ENCODE data around the gene FAM25A. TPM values are rescaled to one million over a fixed set of nuclear protein-coding genes. Genes with fewer than 3 reads are reported as not detected.
"Not testable (repeated sequence)": the region's sequence is repeated elsewhere in the genome, so short reads cannot be mapped to it uniquely, and the experiment has no call there.

FAM25A gene
- polyA plus RNA-seq, 2 donors = 503 to 2,365 TPM

DNA sequence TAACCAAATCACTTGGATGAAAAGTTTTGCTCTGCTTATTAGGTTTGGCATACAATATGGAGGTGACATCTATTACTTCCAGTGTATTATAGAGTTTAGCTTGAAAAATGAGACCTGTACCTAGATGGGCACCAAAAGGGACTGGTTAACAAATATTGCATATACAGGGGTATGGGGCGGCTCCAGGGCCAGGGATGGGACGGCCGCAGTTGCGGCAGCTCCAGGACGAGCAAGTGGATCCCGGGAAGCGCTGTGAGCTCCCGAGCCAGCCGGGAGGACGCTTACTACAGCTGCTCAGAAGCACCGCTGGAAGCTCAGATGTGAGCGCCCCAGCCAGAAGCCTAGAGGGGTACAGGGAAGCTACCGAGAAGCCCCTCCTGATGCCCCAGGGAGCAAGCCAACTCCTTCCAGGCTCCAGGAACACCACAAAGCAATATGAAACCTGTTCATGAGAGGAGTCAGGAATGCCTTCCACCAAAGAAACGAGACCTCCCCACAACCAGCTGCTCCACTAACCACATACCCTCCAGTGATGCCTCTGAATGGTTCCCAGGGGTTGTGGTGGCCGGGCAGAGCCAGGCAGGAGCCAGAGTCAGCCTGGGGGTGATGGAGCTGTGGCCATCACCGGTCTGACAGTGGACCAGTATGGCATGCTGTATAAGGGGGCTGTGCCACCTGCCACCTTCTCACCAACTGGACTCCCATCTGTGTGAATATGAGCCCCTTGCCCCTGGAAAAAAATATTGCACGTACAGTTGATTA lies 6.8 kb downstream of the FAM25A start:
- H3K27ac ChIP-seq (ENCODE audit: low read depth in 2 of 2, low read length in 1 of 2); H3K4me1 ChIP-seq (ENCODE audit: control insufficient read depth in 2 of 2, insufficient read depth in 2 of 2, low read length in 1 of 2); H3K9me3 ChIP-seq (ENCODE audit: control insufficient read depth in 2 of 2, insufficient read depth in 1 of 2, low read depth in 1 of 2, low read length in 1 of 2); H3K36me3 ChIP-seq (ENCODE audit: control insufficient read depth in 2 of 2, insufficient read depth in 2 of 2, low read length in 1 of 2); H3K4me3 ChIP-seq (ENCODE audit: low read depth in 1 of 2, low read length in 2 of 2); H3K27me3 ChIP-seq (ENCODE audit: control insufficient read depth in 1 of 2, insufficient read depth in 2 of 2, low read length in 2 of 2): not testable (repeated sequence)
- WGBS, 2 donors = 92 to 94% methylated on average over 16 to 17 of the region's 17 CpGs

GRCh38 chr10:87030419-87030818 lies 10.3 kb downstream of the FAM25A start:
- not testable (repeated sequence) for H3K9me3 ChIP-seq (ENCODE audit: control insufficient read depth in 2 of 2, insufficient read depth in 1 of 2, low read depth in 1 of 2, low read length in 1 of 2); H3K27ac ChIP-seq (ENCODE audit: low read depth in 2 of 2, low read length in 1 of 2); H3K4me3 ChIP-seq (ENCODE audit: low read depth in 1 of 2, low read length in 2 of 2); H3K4me1 ChIP-seq (ENCODE audit: control insufficient read depth in 2 of 2, insufficient read depth in 2 of 2, low read length in 1 of 2); H3K27me3 ChIP-seq (ENCODE audit: control insufficient read depth in 1 of 2, insufficient read depth in 2 of 2, low read length in 2 of 2); H3K36me3 ChIP-seq (ENCODE audit: control insufficient read depth in 2 of 2, insufficient read depth in 2 of 2, low read length in 1 of 2)
- 89 to 100% methylated on average over 1 of the region's 1 CpG for WGBS, 2 donors

DNA sequence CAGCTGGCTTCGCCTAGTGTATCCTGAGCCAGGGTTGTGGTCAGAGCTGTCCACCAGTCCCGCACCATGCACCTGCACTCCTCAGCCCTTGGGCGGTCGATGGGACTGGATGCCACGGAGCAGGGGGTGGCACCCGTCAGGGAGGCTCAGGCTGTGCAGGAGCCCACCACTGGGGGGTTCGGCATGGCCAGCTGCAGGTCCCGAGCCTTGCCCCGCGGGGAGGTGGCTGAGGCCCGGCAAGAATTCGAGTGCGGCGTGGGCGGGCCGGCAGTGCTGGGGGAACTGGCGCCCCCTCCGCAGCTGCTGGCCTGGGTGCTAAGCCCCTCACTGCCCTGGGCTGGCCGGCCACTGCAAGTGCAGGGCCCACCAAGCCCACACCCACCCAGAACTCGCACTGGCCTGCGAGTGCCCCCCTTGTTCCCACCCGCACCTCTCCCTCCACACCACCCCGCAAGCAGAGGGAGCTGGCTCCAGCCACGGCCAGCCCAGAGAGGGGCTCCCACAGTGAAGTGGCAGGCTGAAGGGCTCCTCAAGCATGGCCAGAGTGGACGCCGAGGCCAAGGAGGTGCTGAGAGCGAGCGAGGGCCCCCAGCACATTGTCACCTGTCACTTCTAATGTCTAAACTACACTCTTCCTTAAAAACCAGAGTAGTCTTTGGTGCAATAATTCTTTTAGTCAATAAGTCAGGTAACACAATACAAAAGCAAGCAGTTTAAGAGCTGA lies 11.0 kb downstream of the FAM25A start:
- Histone ChIP-seq H3K4me1 (ENCODE audit: control insufficient read depth in 2 of 2, insufficient read depth in 2 of 2, low read length in 1 of 2) (no peaks in the 10 kb centered on the region), H3K27me3 (ENCODE audit: control insufficient read depth in 1 of 2, insufficient read depth in 2 of 2, low read length in 2 of 2) (no peaks in the 10 kb centered on the region)
- 96 to 97% methylated on average over 28 of the region's 28 CpGs for WGBS, 2 donors

DNA sequence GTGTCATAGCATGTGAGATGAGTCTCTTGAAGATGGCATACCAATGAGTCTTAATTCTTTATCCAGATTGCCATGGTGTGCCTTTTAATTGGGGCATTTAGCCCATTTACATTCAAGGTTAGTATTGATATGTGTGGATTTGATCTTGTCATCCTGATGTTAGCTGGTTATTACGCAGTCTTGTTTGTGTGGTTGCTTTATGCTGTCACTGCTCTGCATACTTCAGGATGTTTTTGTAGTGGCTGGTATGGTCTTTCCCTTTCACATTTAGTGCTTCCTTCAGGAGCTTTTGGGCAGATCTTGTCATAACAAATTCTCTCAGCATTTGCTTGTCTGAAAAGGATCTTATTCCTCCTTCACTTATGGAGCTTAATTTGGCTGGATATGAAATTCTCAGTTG lies 16.5 kb downstream of the FAM25A start:
- Histone ChIP-seq H3K27me3 (ENCODE audit: control insufficient read depth in 1 of 2, insufficient read depth in 2 of 2, low read length in 2 of 2) (no peaks in the 10 kb centered on the region), H3K4me3 (ENCODE audit: low read depth in 1 of 2, low read length in 2 of 2) (no peak overlapping the region), H3K27ac (ENCODE audit: low read depth in 2 of 2, low read length in 1 of 2) (no peak overlapping the region), H3K4me1 (ENCODE audit: control insufficient read depth in 2 of 2, insufficient read depth in 2 of 2, low read length in 1 of 2) (peaks cover 4 to 9% of the 10 kb centered on the region in 2 donors), H3K9me3 (ENCODE audit: control insufficient read depth in 2 of 2, insufficient read depth in 1 of 2, low read depth in 1 of 2, low read length in 1 of 2) (no peaks in the 10 kb centered on the region), H3K36me3 (ENCODE audit: control insufficient read depth in 2 of 2, insufficient read depth in 2 of 2, low read length in 1 of 2) (peaks cover 0 to 2% of the 10 kb centered on the region in 2 donors)
- WGBS, 2 donors = 85 to 96% methylated on average over 1 of the region's 1 CpG

More for the DNA sequence above, 11.0 kb downstream of the FAM25A start:
- Histone ChIP-seq H3K9me3 (ENCODE audit: control insufficient read depth in 2 of 2, insufficient read depth in 1 of 2, low read depth in 1 of 2, low read length in 1 of 2) (peaks cover 0 to 3% of the 10 kb centered on the region in 2 donors), H3K27ac (ENCODE audit: low read depth in 2 of 2, low read length in 1 of 2) (no peak overlapping the region), H3K36me3 (ENCODE audit: control insufficient read depth in 2 of 2, insufficient read depth in 2 of 2, low read length in 1 of 2) (no peaks in the 10 kb centered on the region), H3K4me3 (ENCODE audit: low read depth in 1 of 2, low read length in 2 of 2) (no peak overlapping the region)

DNA sequence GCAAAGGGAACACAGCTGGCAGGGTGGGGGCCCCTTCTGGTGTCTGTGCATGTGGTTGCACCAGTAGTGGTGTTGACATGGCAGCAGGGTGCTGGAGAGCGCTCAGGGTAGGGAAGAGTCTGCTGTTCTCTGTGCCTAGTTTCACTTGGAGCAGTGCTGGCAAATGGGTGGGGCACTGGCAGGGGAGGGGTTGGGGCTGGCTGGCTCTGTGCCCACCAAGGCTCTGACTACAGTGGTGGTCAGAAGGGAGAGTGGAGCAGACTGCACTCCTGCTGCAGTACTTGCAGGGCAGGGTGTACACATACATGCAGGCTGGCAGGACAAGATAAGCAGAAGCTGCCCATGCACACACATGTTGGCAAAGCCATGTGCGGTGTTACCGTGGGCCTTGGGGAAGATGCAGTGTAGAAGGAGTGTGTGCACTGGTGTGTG lies 18.2 kb downstream of the FAM25A start:
- H3K27me3 ChIP-seq (ENCODE audit: control insufficient read depth in 1 of 2, insufficient read depth in 2 of 2, low read length in 2 of 2) = no peaks in the 10 kb centered on the region
- no peaks in the 10 kb centered on the region for H3K9me3 ChIP-seq (ENCODE audit: control insufficient read depth in 2 of 2, insufficient read depth in 1 of 2, low read depth in 1 of 2, low read length in 1 of 2)
- peaks cover 4 to 9% of the 10 kb centered on the region in 2 donors for H3K4me1 ChIP-seq (ENCODE audit: control insufficient read depth in 2 of 2, insufficient read depth in 2 of 2, low read length in 1 of 2)
- H3K27ac ChIP-seq (ENCODE audit: low read depth in 2 of 2, low read length in 1 of 2) = peak overlapping the region; percentile 16 to 61
- 81 to 87% methylated on average over 3 of the region's 3 CpGs for WGBS, 2 donors
- H3K4me3 ChIP-seq (ENCODE audit: low read depth in 1 of 2, low read length in 2 of 2) = no peak overlapping the region
- peaks cover 0 to 2% of the 10 kb centered on the region in 2 donors for H3K36me3 ChIP-seq (ENCODE audit: control insufficient read depth in 2 of 2, insufficient read depth in 2 of 2, low read length in 1 of 2)

DNA sequence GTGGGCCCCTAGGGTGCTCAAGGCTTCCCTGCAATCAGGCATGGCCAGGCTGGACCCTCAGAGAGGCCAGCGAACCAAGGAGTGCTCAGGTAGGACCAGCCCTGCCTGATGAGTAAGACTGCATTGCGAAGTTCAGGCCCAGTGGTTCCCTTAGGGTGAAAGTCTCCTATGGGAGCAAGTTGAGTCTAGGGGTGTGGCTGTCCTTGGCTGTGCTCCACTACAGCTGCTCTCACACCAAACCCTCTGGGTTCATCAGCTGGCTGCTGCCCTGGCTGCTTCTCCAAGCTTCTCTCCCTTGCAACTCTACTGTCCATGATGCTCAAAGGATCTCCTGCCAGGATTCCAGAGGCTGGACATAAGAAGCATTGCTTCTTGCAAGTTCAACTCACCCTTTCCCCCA lies 18.7 kb downstream of the FAM25A start:
- Histone ChIP-seq H3K27me3 (ENCODE audit: control insufficient read depth in 1 of 2, insufficient read depth in 2 of 2, low read length in 2 of 2) (no peaks in the 10 kb centered on the region), H3K9me3 (ENCODE audit: control insufficient read depth in 2 of 2, insufficient read depth in 1 of 2, low read depth in 1 of 2, low read length in 1 of 2) (no peaks in the 10 kb centered on the region), H3K36me3 (ENCODE audit: control insufficient read depth in 2 of 2, insufficient read depth in 2 of 2, low read length in 1 of 2) (peaks cover 0 to 2% of the 10 kb centered on the region in 2 donors), H3K4me1 (ENCODE audit: control insufficient read depth in 2 of 2, insufficient read depth in 2 of 2, low read length in 1 of 2) (peaks cover 4 to 9% of the 10 kb centered on the region in 2 donors), H3K4me3 (ENCODE audit: low read depth in 1 of 2, low read length in 2 of 2) (no peak overlapping the region), H3K27ac (ENCODE audit: low read depth in 2 of 2, low read length in 1 of 2) (peak overlapping the region; percentile 16 to 61)
- WGBS, 2 donors = 60 to 64% methylated on average over 1 to 2 of the region's 2 CpGs

GRCh38 chr10:87043579-87043978 lies 23.5 kb downstream of the FAM25A start:
- H3K27me3 ChIP-seq (ENCODE audit: control insufficient read depth in 1 of 2, insufficient read depth in 2 of 2, low read length in 2 of 2); H3K4me1 ChIP-seq (ENCODE audit: control insufficient read depth in 2 of 2, insufficient read depth in 2 of 2, low read length in 1 of 2); H3K36me3 ChIP-seq (ENCODE audit: control insufficient read depth in 2 of 2, insufficient read depth in 2 of 2, low read length in 1 of 2); H3K9me3 ChIP-seq (ENCODE audit: control insufficient read depth in 2 of 2, insufficient read depth in 1 of 2, low read depth in 1 of 2, low read length in 1 of 2); H3K4me3 ChIP-seq (ENCODE audit: low read depth in 1 of 2, low read length in 2 of 2); H3K27ac ChIP-seq (ENCODE audit: low read depth in 2 of 2, low read length in 1 of 2): not testable (repeated sequence)
- WGBS, 2 donors = 93 to 95% methylated on average over 7 of the region's 7 CpGs

DNA sequence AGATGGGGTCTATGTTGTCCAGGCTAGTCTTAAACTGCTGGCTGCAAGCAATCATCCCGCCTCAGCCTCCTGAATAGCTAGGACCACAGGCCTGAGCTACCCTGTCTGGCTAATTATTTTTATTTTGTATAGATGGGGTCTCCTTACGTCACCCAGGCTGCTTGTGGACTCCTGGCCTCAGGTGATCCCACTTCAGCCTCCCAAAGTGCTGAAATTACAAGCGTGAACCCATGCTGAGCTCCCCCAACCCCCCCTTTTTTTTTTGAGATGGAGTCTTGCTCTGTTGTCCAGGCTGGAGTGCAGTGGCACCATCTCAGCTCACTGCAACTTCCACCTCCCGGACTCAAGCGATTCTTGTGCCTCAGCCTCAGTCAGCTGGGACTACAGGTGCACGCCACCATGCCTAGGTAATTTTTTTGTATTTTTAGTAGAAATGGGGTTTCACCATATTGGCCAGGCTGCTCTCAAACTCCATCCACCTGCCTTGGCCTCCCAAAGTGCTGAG lies 25.4 kb downstream of the FAM25A start:
- no peak overlapping the region for H3K27ac ChIP-seq (ENCODE audit: low read depth in 2 of 2, low read length in 1 of 2)
- no peak overlapping the region for H3K4me3 ChIP-seq (ENCODE audit: low read depth in 1 of 2, low read length in 2 of 2)
- 98% methylated on average over 6 of the region's 6 CpGs for WGBS, 2 donors
- H3K36me3 ChIP-seq (ENCODE audit: control insufficient read depth in 2 of 2, insufficient read depth in 2 of 2, low read length in 1 of 2) = peaks cover 0 to 12% of the 10 kb centered on the region in 2 donors
- H3K9me3 ChIP-seq (ENCODE audit: control insufficient read depth in 2 of 2, insufficient read depth in 1 of 2, low read depth in 1 of 2, low read length in 1 of 2) = no peaks in the 10 kb centered on the region
- H3K4me1 ChIP-seq (ENCODE audit: control insufficient read depth in 2 of 2, insufficient read depth in 2 of 2, low read length in 1 of 2) = no peaks in the 10 kb centered on the region
- H3K27me3 ChIP-seq (ENCODE audit: control insufficient read depth in 1 of 2, insufficient read depth in 2 of 2, low read length in 2 of 2) = no peaks in the 10 kb centered on the region

GRCh38 chr10:87053111-87053510 lies 33.0 kb downstream of the FAM25A start:
- WGBS, 2 donors = 40 to 46% methylated on average over 3 of the region's 3 CpGs
- Histone ChIP-seq H3K4me1 (ENCODE audit: control insufficient read depth in 2 of 2, insufficient read depth in 2 of 2, low read length in 1 of 2) (peaks cover 0 to 2% of the 10 kb centered on the region in 2 donors), H3K9me3 (ENCODE audit: control insufficient read depth in 2 of 2, insufficient read depth in 1 of 2, low read depth in 1 of 2, low read length in 1 of 2) (no peaks in the 10 kb centered on the region), H3K27me3 (ENCODE audit: control insufficient read depth in 1 of 2, insufficient read depth in 2 of 2, low read length in 2 of 2) (no peaks in the 10 kb centered on the region), H3K27ac (ENCODE audit: low read depth in 2 of 2, low read length in 1 of 2) (no peak overlapping the region), H3K36me3 (ENCODE audit: control insufficient read depth in 2 of 2, insufficient read depth in 2 of 2, low read length in 1 of 2) (peaks cover 11 to 26% of the 10 kb centered on the region in 2 donors), H3K4me3 (ENCODE audit: low read depth in 1 of 2, low read length in 2 of 2) (no peak overlapping the region)

Measured in esophagus (tissue), 2 donors.